ENCODE data around the gene MINDY4.

Gene MINDY4

GRCh38 chr7:30927040-30927439, 155.8 kb downstream of the MINDY4 start:
- Mint-ChIP-seq H3K4me1 (no peaks in the 10 kb centered on the region), H3K36me3 (no peaks in the 10 kb centered on the region), H3K4me3 (no peak overlapping the region), H3K27ac (no peak overlapping the region), H3K9me3 (no peaks in the 10 kb centered on the region)
- ATAC-seq, result no peak
- peak in 1 of 2 donors; percentile 28 for DNase-seq (ENCODE audit: low spot score in 2 of 2)

- no peaks in the 10 kb centered on the region for H3K9me3 Mint-ChIP-seq
- no peaks in the 10 kb centered on the region for H3K4me1 Mint-ChIP-seq
- H3K27ac Mint-ChIP-seq, result no peak overlapping the region
- DNase-seq (ENCODE audit: low spot score in 2 of 2), result peak in 1 of 2 donors; percentile 26
- H3K4me3 Mint-ChIP-seq, result no peak overlapping the region
- H3K36me3 Mint-ChIP-seq, result no peaks in the 10 kb centered on the region
- ATAC-seq, result no peak
Measured at GRCh38 chr7:30927559-30927958, 156.3 kb downstream of the MINDY4 start.

GRCh38 chr7:30928254-30928872, 157.1 kb downstream of the MINDY4 start:
- ATAC-seq (no peak), DNase-seq (ENCODE audit: low spot score in 2 of 2) (peak in 1 of 2 donors; percentile 35)
- Mint-ChIP-seq H3K36me3 (no peaks in the 10 kb centered on the region), H3K4me3 (no peak overlapping the region), H3K4me1 (no peaks in the 10 kb centered on the region), H3K9me3 (no peaks in the 10 kb centered on the region), H3K27ac (no peak overlapping the region)

GRCh38 chr7:30929686-30930085, 158.5 kb downstream of the MINDY4 start:
- Mint-ChIP-seq H3K36me3 (no peaks in the 10 kb centered on the region), H3K4me1 (no peaks in the 10 kb centered on the region), H3K9me3 (no peaks in the 10 kb centered on the region), H3K4me3 (no peak overlapping the region), H3K27ac (no peak overlapping the region)
- DNase-seq (ENCODE audit: low spot score in 2 of 2), result peak in 1 of 2 donors; percentile 12
- ATAC-seq, result no peak

GRCh38 chr7:30930621-30931020, 159.4 kb downstream of the MINDY4 start:
- Mint-ChIP-seq H3K4me3 (no peak overlapping the region), H3K9me3 (no peaks in the 10 kb centered on the region), H3K36me3 (no peaks in the 10 kb centered on the region), H3K27ac (no peak overlapping the region), H3K4me1 (no peaks in the 10 kb centered on the region)
- ATAC-seq (no peak), DNase-seq (ENCODE audit: low spot score in 2 of 2) (peak in 1 of 2 donors; percentile 20)

GRCh38 chr7:30931161-30931928, 160.1 kb downstream of the MINDY4 start:
- ATAC-seq (no peak), DNase-seq (ENCODE audit: low spot score in 2 of 2) (peak in 1 of 2 donors; percentile 22)
- Mint-ChIP-seq H3K4me1 (no peaks in the 10 kb centered on the region), H3K36me3 (no peaks in the 10 kb centered on the region), H3K4me3 (no peak overlapping the region), H3K27ac (no peak overlapping the region), H3K9me3 (no peaks in the 10 kb centered on the region)

- Mint-ChIP-seq H3K9me3 (no peaks in the 10 kb centered on the region), H3K4me3 (no peak overlapping the region), H3K27ac (no peak overlapping the region), H3K36me3 (no peaks in the 10 kb centered on the region), H3K4me1 (no peaks in the 10 kb centered on the region)
- DNase-seq (ENCODE audit: low spot score in 2 of 2) (peak in 1 of 2 donors; percentile 33), ATAC-seq (no peak)
Measured at GRCh38 chr7:30931929-30932540, 160.8 kb downstream of the MINDY4 start.

GRCh38 chr7:30932562-30932961, 161.3 kb downstream of the MINDY4 start:
- Mint-ChIP-seq H3K4me3 (no peak overlapping the region), H3K27ac (no peak overlapping the region), H3K4me1 (no peaks in the 10 kb centered on the region), H3K9me3 (no peaks in the 10 kb centered on the region), H3K36me3 (no peaks in the 10 kb centered on the region)
- DNase-seq (ENCODE audit: low spot score in 2 of 2) (peak in 1 of 2 donors; percentile 28), ATAC-seq (no peak)

GRCh38 chr7:30933124-30933974, 162.1 kb downstream of the MINDY4 start:
- H3K27ac Mint-ChIP-seq, result no peak overlapping the region
- H3K4me1 Mint-ChIP-seq, result no peaks in the 10 kb centered on the region
- ATAC-seq, result no peak
- H3K4me3 Mint-ChIP-seq, result no peak overlapping the region
- no peaks in the 10 kb centered on the region for H3K36me3 Mint-ChIP-seq
- DNase-seq (ENCODE audit: low spot score in 2 of 2), result no peak
- no peaks in the 10 kb centered on the region for H3K9me3 Mint-ChIP-seq

GRCh38 chr7:30934225-30934624, 163.0 kb downstream of the MINDY4 start:
- Mint-ChIP-seq H3K4me3 (no peak overlapping the region), H3K27ac (no peak overlapping the region), H3K9me3 (no peaks in the 10 kb centered on the region), H3K36me3 (no peaks in the 10 kb centered on the region), H3K4me1 (no peaks in the 10 kb centered on the region)
- ATAC-seq, result no peak
- DNase-seq (ENCODE audit: low spot score in 2 of 2), result no peak

GRCh38 chr7:30934732-30935568, 163.7 kb downstream of the MINDY4 start:
- no peaks in the 10 kb centered on the region for H3K4me1 Mint-ChIP-seq
- H3K36me3 Mint-ChIP-seq, result no peaks in the 10 kb centered on the region
- H3K27ac Mint-ChIP-seq, result no peak overlapping the region
- no peaks in the 10 kb centered on the region for H3K9me3 Mint-ChIP-seq
- ATAC-seq, result no peak
- no peak for DNase-seq (ENCODE audit: low spot score in 2 of 2)
- no peak overlapping the region for H3K4me3 Mint-ChIP-seq

- ATAC-seq (no peak), DNase-seq (ENCODE audit: low spot score in 2 of 2) (no peak)
- no peak overlapping the region for H3K4me3 Mint-ChIP-seq
- H3K36me3 Mint-ChIP-seq, result no peaks in the 10 kb centered on the region
- H3K27ac Mint-ChIP-seq, result no peak overlapping the region
- no peaks in the 10 kb centered on the region for H3K4me1 Mint-ChIP-seq
- no peaks in the 10 kb centered on the region for H3K9me3 Mint-ChIP-seq
Measured at GRCh38 chr7:30935569-30935877, 164.3 kb downstream of the MINDY4 start.

GRCh38 chr7:30936650-30937245, 165.5 kb downstream of the MINDY4 start:
- peak; percentile 8 for ATAC-seq
- Mint-ChIP-seq H3K36me3 (no peaks in the 10 kb centered on the region), H3K4me3 (no peak overlapping the region), H3K4me1 (no peaks in the 10 kb centered on the region), H3K9me3 (no peaks in the 10 kb centered on the region), H3K27ac (no peak overlapping the region)
- DNase-seq (ENCODE audit: low spot score in 2 of 2), result no peak

GRCh38 chr7:30937416-30937815, 166.2 kb downstream of the MINDY4 start:
- Mint-ChIP-seq H3K36me3 (no peaks in the 10 kb centered on the region), H3K9me3 (no peaks in the 10 kb centered on the region), H3K27ac (no peak overlapping the region), H3K4me3 (no peak overlapping the region), H3K4me1 (no peaks in the 10 kb centered on the region)
- ATAC-seq (no peak), DNase-seq (ENCODE audit: low spot score in 2 of 2) (no peak)
